ENCODE results near the gene ZNG1F. TPM values are rescaled to one million over a fixed set of nuclear protein-coding genes. Genes with fewer than 3 reads are reported as not detected.
"Not testable (repeated sequence)": the region's sequence is repeated elsewhere in the genome, so short reads cannot be mapped to it uniquely, and the experiment has no call there.

The ZNG1F gene
- polyA plus RNA-seq (2013, experiment 1 of 2; ENCODE audit: insufficient read length), result 7.5 TPM
- 9.1 TPM for polyA plus RNA-seq (2013, experiment 2 of 2; ENCODE audit: insufficient read length)

- DNase-seq, result not testable (repeated sequence)
Measured at GRCh38 chr9:41189217-41189616, at the start of gene ZNG1F. TSS of gene ZNG1F (minus strand) at chr9:41189317. CDS start at chr9:41189258, 59 bp downstream.

GRCh38 chr9:41237110-41237749, 48.1 kb upstream of the ZNG1F start:
- DNase-seq, result not testable (repeated sequence)

GRCh38 chr9:41236486-41237109, 47.5 kb upstream of the ZNG1F start:
- not testable (repeated sequence) for DNase-seq

GRCh38 chr9:41234811-41235805, 46.0 kb upstream of the ZNG1F start:
- DNase-seq, result not testable (repeated sequence)

GRCh38 chr9:41234221-41234620, 45.1 kb upstream of the ZNG1F start:
- not testable (repeated sequence) for DNase-seq

GRCh38 chr9:41232326-41232725, 43.2 kb upstream of the ZNG1F start:
- not testable (repeated sequence) for DNase-seq

- DNase-seq, result not testable (repeated sequence)
Measured at GRCh38 chr9:41230418-41230817, 41.3 kb upstream of the ZNG1F start.

GRCh38 chr9:41229408-41230401, 40.6 kb upstream of the ZNG1F start:
- DNase-seq, result no peak

- not testable (repeated sequence) for DNase-seq
Measured at GRCh38 chr9:41219831-41220230, 30.7 kb upstream of the ZNG1F start.

GRCh38 chr9:41188439-41188838, 678 bp downstream of the ZNG1F start:
- DNase-seq, result not testable (repeated sequence)

GRCh38 chr9:41174994-41175393, 14.1 kb downstream of the ZNG1F start:
- DNase-seq, result not testable (repeated sequence)

GRCh38 chr9:41150116-41150515, 39.0 kb downstream of the ZNG1F start:
- not testable (repeated sequence) for DNase-seq

GRCh38 chr9:41141878-41142277, 47.2 kb downstream of the ZNG1F start:
- not testable (repeated sequence) for DNase-seq

- DNase-seq, result not testable (repeated sequence)
Measured at GRCh38 chr9:41128581-41128980, 60.5 kb downstream of the ZNG1F start, which contains the start of gene FOXD4L6. TSS of gene FOXD4L6 (minus strand) at chr9:41128681. CDS start at chr9:41128383, 298 bp downstream.

GRCh38 chr9:41126746-41127446, 62.2 kb downstream of the ZNG1F start:
- DNase-seq, result not testable (repeated sequence)

GRCh38 chr9:41125936-41126335, 63.2 kb downstream of the ZNG1F start:
- DNase-seq, result not testable (repeated sequence)

GRCh38 chr9:41125109-41125658, 63.9 kb downstream of the ZNG1F start:
- DNase-seq, result not testable (repeated sequence)

- DNase-seq, result not testable (repeated sequence)
Measured at GRCh38 chr9:41124250-41125108, 64.6 kb downstream of the ZNG1F start.

GRCh38 chr9:41123812-41124211, 65.3 kb downstream of the ZNG1F start:
- DNase-seq, result not testable (repeated sequence)

Measured in fibroblast of skin of abdomen (primary cell).